Measurements from ENCODE around the gene SNAPC5.

The SNAPC5 gene

DNA sequence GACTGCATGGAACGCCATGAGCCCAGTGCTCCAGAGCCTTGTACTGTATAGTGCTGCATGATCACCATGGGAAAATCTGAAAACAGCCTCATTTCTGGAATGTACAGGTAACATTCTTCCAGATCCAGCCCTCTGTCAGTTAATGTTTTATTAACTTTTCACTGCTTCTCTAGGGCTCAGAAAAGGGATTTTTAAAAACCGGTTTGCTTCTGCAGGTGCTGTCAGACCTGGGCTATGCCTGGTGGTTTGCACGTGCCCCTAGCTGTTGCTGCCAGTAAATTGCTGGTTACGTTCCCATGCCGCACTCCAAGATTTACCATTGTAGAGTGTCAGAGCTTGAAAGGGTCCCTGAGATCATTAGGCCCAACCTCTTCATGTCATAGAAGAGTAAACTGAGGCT, 9.0 kb downstream of the SNAPC5 start:
- no peaks in the 10 kb centered on the region for H3K27me3 ChIP-seq (ENCODE audit: insufficient read depth, low read length, poor library complexity)
- no peak overlapping the region for H3K18ac ChIP-seq (ENCODE audit: low read length)
- no peak overlapping the region for H3K27ac ChIP-seq (ENCODE audit: low read depth, low read length)
- H4K5ac ChIP-seq (ENCODE audit: low read length): no peak overlapping the region
- no peak for DNase-seq
- no peak overlapping the region for H3K23ac ChIP-seq (ENCODE audit: low read length)
- no peak overlapping the region for H3K4me2 ChIP-seq (ENCODE audit: low read length)
- no peak overlapping the region for H4K8ac ChIP-seq (ENCODE audit: low read depth, low read length)
- H2BK15ac ChIP-seq (replicated peaks; ENCODE audit: low read depth): no peak overlapping the region
- H3K36me3 ChIP-seq (ENCODE audit: control insufficient read depth, insufficient read depth, low read length): peaks cover 7% of the 10 kb centered on the region
- H3K79me1 ChIP-seq (ENCODE audit: low read length): peaks cover 2% of the 10 kb centered on the region
- H2AK5ac ChIP-seq (ENCODE audit: low read length): no peak overlapping the region
- no peak overlapping the region for H3K56ac ChIP-seq (ENCODE audit: low read length)
- no peak overlapping the region for H2BK5ac ChIP-seq (ENCODE audit: low read length)
- no peaks in the 10 kb centered on the region for H3K79me2 ChIP-seq (ENCODE audit: control insufficient read depth, insufficient read depth, low read length)
- no peak overlapping the region for H3K9ac ChIP-seq (ENCODE audit: low read length)
- H3K4me1 ChIP-seq (ENCODE audit: control insufficient read depth, low read depth, low read length): no peaks in the 10 kb centered on the region
- H3K4me3 ChIP-seq (ENCODE audit: low read length): no peak overlapping the region
- WGBS (ENCODE audit: extremely low coverage, insufficient coverage, low lambda C conversion rate): no CpG with 5 or more reads among the region's 5 CpGs
- no peak overlapping the region for H3K4ac ChIP-seq (ENCODE audit: low read depth, low read length)
- H2BK120ac ChIP-seq (ENCODE audit: low read depth, low read length): no peak overlapping the region

DNA sequence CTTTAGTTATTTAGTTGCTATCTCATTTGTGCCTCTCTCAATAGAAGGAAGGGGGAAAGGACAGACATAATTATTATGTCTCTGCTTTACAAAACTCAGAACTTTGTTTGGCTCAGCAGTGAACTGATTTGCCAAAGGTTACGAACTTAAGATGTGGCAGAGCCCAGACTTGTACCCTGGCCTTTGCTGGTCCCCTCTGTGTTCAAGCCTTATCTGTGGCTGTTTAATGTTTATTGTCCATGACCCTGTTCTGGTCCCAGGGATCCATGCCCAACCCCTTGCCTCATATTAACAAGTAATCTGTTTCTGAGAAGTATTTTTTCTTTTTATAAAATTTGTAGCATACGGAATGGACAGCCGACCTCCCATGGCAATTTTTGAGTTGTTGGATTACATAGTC, 10.7 kb downstream of the SNAPC5 start:
- H2BK120ac ChIP-seq (ENCODE audit: low read depth, low read length): no peak overlapping the region
- H3K4me3 ChIP-seq (ENCODE audit: low read length): no peak overlapping the region
- H3K79me1 ChIP-seq (ENCODE audit: low read length): peaks cover 7% of the 10 kb centered on the region
- H3K4ac ChIP-seq (ENCODE audit: low read depth, low read length): no peak overlapping the region
- no peaks in the 10 kb centered on the region for H3K4me1 ChIP-seq (ENCODE audit: control insufficient read depth, low read depth, low read length)
- H2AK5ac ChIP-seq (ENCODE audit: low read length): no peak overlapping the region
- H3K27me3 ChIP-seq (ENCODE audit: insufficient read depth, low read length, poor library complexity): no peaks in the 10 kb centered on the region
- DNase-seq: no peak
- no peak overlapping the region for H3K4me2 ChIP-seq (ENCODE audit: low read length)
- no CpG with 5 or more reads among the region's 3 CpGs for whole genome bisulfite sequencing (ENCODE audit: extremely low coverage, insufficient coverage, low lambda C conversion rate)
- no peak overlapping the region for H2BK15ac ChIP-seq (replicated peaks; ENCODE audit: low read depth)
- no peaks in the 10 kb centered on the region for H3K79me2 ChIP-seq (ENCODE audit: control insufficient read depth, insufficient read depth, low read length)
- H4K5ac ChIP-seq (ENCODE audit: low read length): no peak overlapping the region
- H3K56ac ChIP-seq (ENCODE audit: low read length): no peak overlapping the region
- H3K18ac ChIP-seq (ENCODE audit: low read length): no peak overlapping the region
- H4K8ac ChIP-seq (ENCODE audit: low read depth, low read length): no peak overlapping the region
- H3K23ac ChIP-seq (ENCODE audit: low read length): no peak overlapping the region
- H3K27ac ChIP-seq (ENCODE audit: low read depth, low read length): no peak overlapping the region
- H3K9ac ChIP-seq (ENCODE audit: low read length): no peak overlapping the region
- no peak overlapping the region for H2BK5ac ChIP-seq (ENCODE audit: low read length)
- peaks cover 9% of the 10 kb centered on the region for H3K36me3 ChIP-seq (ENCODE audit: control insufficient read depth, insufficient read depth, low read length)

DNA sequence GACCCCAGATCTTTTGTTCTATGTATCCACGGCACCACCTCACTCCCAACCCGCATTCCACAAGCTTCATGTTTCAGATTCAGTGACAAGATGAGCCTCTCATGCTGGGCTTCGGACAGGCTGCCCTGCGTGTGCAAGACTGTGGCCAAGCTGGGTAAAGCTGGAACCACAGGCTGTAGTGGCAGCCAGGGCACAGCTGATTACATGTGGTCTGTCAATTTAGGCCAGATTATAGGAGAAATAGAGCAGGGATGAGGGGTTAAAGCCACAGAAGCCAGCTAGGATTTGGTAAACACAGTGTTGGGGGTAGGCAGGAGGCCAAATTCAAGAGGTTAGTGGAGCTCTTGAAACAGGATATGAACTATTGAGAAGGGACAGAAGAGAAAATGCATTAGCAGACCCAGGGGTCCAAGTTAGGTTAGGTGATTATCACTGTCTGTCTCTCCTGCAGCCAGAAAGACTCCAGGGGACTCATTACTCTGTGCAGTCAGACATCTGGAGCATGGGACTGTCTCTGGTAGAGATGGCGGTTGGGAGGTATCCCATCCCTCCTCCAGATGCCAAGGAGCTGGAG, 12.9 kb downstream of the SNAPC5 start:
- peak overlapping the region; percentile 0 for H3K56ac ChIP-seq (ENCODE audit: low read length)
- no peak overlapping the region for H2BK5ac ChIP-seq (ENCODE audit: low read length)
- H2BK120ac ChIP-seq (ENCODE audit: low read depth, low read length): no peak overlapping the region
- peaks cover 3% of the 10 kb centered on the region for H3K4me1 ChIP-seq (ENCODE audit: control insufficient read depth, low read depth, low read length)
- H3K36me3 ChIP-seq (ENCODE audit: control insufficient read depth, insufficient read depth, low read length): peaks cover 10% of the 10 kb centered on the region
- no peak overlapping the region for H4K8ac ChIP-seq (ENCODE audit: low read depth, low read length)
- no peak overlapping the region for H3K9ac ChIP-seq (ENCODE audit: low read length)
- DNase-seq: no peak
- H3K18ac ChIP-seq (ENCODE audit: low read length): no peak overlapping the region
- no peaks in the 10 kb centered on the region for H3K79me2 ChIP-seq (ENCODE audit: control insufficient read depth, insufficient read depth, low read length)
- no peaks in the 10 kb centered on the region for H3K27me3 ChIP-seq (ENCODE audit: insufficient read depth, low read length, poor library complexity)
- peak overlapping the region; percentile 45 for H3K23ac ChIP-seq (ENCODE audit: low read length)
- H3K4me2 ChIP-seq (ENCODE audit: low read length): no peak overlapping the region
- no peak overlapping the region for H3K4me3 ChIP-seq (ENCODE audit: low read length)
- H3K4ac ChIP-seq (ENCODE audit: low read depth, low read length): no peak overlapping the region
- H4K5ac ChIP-seq (ENCODE audit: low read length): no peak overlapping the region
- H2BK15ac ChIP-seq (replicated peaks; ENCODE audit: low read depth): no peak overlapping the region
- WGBS (ENCODE audit: extremely low coverage, insufficient coverage, low lambda C conversion rate): no CpG with 5 or more reads among the region's 5 CpGs
- H3K27ac ChIP-seq (ENCODE audit: low read depth, low read length): no peak overlapping the region
- H2AK5ac ChIP-seq (ENCODE audit: low read length): no peak overlapping the region
- peaks cover 7% of the 10 kb centered on the region for H3K79me1 ChIP-seq (ENCODE audit: low read length)

DNA sequence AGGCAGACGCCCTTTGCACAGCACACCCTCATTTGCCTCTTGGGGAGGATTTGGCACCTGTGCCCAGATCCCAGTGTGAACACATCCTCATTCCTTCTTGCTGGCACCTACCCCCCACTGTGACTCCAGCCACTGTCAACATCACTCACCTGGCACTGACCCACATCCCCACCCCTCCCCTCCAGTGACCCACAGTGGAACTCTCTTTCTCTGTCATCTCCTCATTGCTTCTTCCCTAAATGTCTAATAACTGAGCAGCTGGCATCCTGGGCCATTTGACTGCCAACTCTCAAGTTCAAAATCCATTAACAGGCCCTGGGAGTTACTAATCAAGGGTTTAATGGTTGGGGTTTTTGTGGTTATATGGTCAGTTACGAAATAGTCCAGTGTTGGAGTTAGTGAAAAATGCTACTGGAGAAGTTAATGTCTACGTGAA, 14.4 kb downstream of the SNAPC5 start:
- H3K4me2 ChIP-seq (ENCODE audit: low read length): no peak overlapping the region
- no CpG with 5 or more reads among the region's 3 CpGs for WGBS (ENCODE audit: extremely low coverage, insufficient coverage, low lambda C conversion rate)
- no peak overlapping the region for H3K23ac ChIP-seq (ENCODE audit: low read length)
- no peak overlapping the region for H2BK15ac ChIP-seq (replicated peaks; ENCODE audit: low read depth)
- H4K5ac ChIP-seq (ENCODE audit: low read length): no peak overlapping the region
- H3K27ac ChIP-seq (ENCODE audit: low read depth, low read length): no peak overlapping the region
- H2BK120ac ChIP-seq (ENCODE audit: low read depth, low read length): no peak overlapping the region
- H4K8ac ChIP-seq (ENCODE audit: low read depth, low read length): no peak overlapping the region
- H3K18ac ChIP-seq (ENCODE audit: low read length): no peak overlapping the region
- no peaks in the 10 kb centered on the region for H3K79me2 ChIP-seq (ENCODE audit: control insufficient read depth, insufficient read depth, low read length)
- DNase-seq: no peak
- no peak overlapping the region for H3K9ac ChIP-seq (ENCODE audit: low read length)
- peaks cover 3% of the 10 kb centered on the region for H3K4me1 ChIP-seq (ENCODE audit: control insufficient read depth, low read depth, low read length)
- H3K4ac ChIP-seq (ENCODE audit: low read depth, low read length): no peak overlapping the region
- H3K27me3 ChIP-seq (ENCODE audit: insufficient read depth, low read length, poor library complexity): no peaks in the 10 kb centered on the region
- no peak overlapping the region for H3K56ac ChIP-seq (ENCODE audit: low read length)
- H3K36me3 ChIP-seq (ENCODE audit: control insufficient read depth, insufficient read depth, low read length): peaks cover 7% of the 10 kb centered on the region
- no peak overlapping the region for H3K4me3 ChIP-seq (ENCODE audit: low read length)
- H2AK5ac ChIP-seq (ENCODE audit: low read length): no peak overlapping the region
- peaks cover 13% of the 10 kb centered on the region for H3K79me1 ChIP-seq (ENCODE audit: low read length)
- no peak overlapping the region for H2BK5ac ChIP-seq (ENCODE audit: low read length)

DNA sequence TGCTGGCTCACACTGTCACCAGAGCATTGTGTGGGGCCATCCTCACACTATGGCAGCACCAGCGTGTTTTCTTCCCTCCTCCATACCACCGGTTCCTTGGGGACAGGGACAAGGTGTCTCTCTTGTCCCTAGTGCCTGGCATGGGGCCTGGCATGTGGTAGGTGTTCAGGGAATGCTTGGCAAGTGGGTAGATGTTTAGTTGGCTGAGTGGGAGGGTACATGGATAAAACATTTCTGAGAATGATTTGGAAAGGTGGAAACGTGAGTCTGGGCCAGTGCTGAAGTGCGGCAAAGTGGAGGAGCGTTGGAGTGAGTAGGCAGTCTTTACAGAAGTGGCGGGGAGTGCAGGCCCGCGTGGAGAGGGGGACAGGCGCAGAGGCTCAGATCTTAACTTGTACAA, 15.0 kb downstream of the SNAPC5 start:
- Histone ChIP-seq H3K4ac (ENCODE audit: low read depth, low read length) (no peak overlapping the region), H3K27ac (ENCODE audit: low read depth, low read length) (no peak overlapping the region), H3K36me3 (ENCODE audit: control insufficient read depth, insufficient read depth, low read length) (peaks cover 5% of the 10 kb centered on the region), H4K5ac (ENCODE audit: low read length) (no peak overlapping the region), H2BK5ac (ENCODE audit: low read length) (no peak overlapping the region), H3K79me1 (ENCODE audit: low read length) (peaks cover 17% of the 10 kb centered on the region), H3K4me2 (ENCODE audit: low read length) (no peak overlapping the region), H4K8ac (ENCODE audit: low read depth, low read length) (no peak overlapping the region), H3K56ac (ENCODE audit: low read length) (no peak overlapping the region), H3K79me2 (ENCODE audit: control insufficient read depth, insufficient read depth, low read length) (peaks cover 3% of the 10 kb centered on the region), H3K4me3 (ENCODE audit: low read length) (no peak overlapping the region), H3K18ac (ENCODE audit: low read length) (no peak overlapping the region), H3K27me3 (ENCODE audit: insufficient read depth, low read length, poor library complexity) (no peaks in the 10 kb centered on the region), H2BK15ac (replicated peaks; ENCODE audit: low read depth) (no peak overlapping the region), H3K23ac (ENCODE audit: low read length) (no peak overlapping the region), H2BK120ac (ENCODE audit: low read depth, low read length) (no peak overlapping the region), H3K4me1 (ENCODE audit: control insufficient read depth, low read depth, low read length) (peaks cover 3% of the 10 kb centered on the region), H3K9ac (ENCODE audit: low read length) (no peak overlapping the region), H2AK5ac (ENCODE audit: low read length) (no peak overlapping the region)
- no peak for DNase-seq
- no CpG with 5 or more reads among the region's 9 CpGs for WGBS (ENCODE audit: extremely low coverage, insufficient coverage, low lambda C conversion rate)
